GM21723 (cell line): ENCODE results near the gene IL17REL.
"Not testable (repeated sequence)": the region's sequence is repeated elsewhere in the genome, so short reads cannot be mapped to it uniquely, and the experiment has no call there.

Experiments
- ATAC-seq: cut with Tn5 transposase; IDR thresholded peaks from one replicate; pipeline ENCODE4 v1.9.1; 2021; ENCODE audit warnings: mild to moderate bottlenecking, moderate library complexity; ENCODE audit not compliant: unreplicated experiment

IL17REL gene

DNA sequence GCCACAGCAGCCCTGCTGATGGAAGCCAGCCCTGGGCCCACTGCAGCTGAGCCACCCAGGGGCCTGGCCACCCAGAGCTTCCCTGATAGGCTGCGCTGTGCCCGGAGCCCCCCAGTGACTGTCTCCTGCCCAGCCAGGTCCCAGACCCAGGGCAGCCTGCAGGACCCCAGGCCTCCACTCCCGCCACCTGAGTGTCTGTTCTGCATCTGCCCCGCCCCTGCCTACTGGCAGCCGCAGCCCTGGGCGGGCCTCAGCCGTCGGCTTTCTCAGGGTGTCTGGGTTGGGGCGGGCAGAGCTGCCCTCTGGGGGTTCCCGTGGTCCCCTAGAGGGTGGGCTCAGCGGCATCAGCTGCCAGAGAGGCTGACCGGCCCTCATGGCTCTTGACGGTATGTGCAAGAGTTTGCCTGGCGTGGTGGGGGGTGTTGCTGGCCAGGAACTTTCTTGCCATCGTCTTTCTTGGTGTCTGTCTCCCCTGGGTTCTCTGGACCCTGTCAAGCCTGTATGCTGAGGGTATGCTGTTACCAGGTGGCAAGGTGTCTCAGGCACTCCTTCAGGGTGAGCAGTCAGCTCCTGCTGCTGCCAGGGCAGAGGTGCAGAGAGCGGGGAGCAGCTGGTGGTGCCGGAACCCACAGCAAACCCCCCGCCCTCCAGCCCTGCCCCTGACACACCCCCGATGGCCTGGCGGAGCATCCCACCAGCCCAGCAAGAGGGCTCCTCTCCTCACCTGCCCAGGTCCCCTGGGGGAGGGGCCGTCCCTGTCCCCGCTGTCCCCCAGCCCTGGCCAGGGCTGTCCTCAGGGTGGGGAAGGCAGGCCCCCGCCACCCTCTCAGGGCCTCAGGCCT is 64.2 kb downstream of the IL17REL start:
- ATAC-seq, result no peak

DNA sequence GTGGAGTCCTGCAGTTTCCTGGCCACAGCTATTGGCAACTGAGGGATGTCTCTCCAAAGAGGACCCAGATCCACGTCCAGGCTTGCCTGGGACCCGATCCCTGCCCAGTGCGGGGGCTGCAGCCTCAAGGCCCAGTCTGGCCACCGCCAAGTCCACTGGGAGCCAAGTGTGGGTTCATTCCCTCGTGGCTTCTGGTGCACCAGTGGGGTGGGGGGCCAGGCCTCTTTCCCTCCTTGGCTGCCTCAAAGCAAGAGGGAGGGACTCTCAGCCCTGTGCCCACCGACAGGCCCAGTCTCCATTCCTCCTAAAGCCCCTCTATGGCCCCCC is 65.3 kb downstream of the IL17REL start:
- no peak for ATAC-seq

DNA sequence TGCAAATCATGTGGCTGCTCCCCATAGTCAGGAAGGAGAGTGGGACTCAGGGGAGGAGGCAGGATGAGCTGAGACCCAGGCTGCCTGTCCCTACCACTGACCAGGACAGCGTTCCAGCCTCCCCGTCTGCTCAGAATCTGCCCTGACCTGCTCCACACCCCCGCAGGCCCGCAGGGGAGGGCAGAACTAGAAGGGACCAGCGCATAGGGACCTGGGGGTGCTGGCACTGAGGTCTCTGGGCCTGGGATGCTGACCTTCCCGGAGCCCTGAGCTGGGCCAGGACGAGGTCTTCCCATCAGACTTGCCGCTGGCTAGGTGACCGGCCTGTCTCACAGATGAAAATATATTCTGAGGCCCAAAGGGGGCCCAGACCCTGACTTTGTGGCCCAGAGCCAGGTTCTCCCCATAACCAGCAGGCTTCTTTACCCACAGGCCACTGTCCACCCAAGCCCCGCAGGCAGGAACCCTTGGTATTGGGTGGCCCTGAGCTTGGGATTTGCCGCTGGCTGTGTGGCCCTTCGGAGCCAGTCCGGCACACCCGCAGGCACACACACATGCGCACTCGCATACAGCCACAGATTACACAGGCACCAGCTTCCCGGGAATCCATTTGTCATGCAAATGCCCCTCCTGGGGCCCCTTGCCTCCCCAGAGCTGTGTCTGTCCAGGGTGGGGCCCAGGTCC is 65.8 kb downstream of the IL17REL start:
- no peak for ATAC-seq

DNA sequence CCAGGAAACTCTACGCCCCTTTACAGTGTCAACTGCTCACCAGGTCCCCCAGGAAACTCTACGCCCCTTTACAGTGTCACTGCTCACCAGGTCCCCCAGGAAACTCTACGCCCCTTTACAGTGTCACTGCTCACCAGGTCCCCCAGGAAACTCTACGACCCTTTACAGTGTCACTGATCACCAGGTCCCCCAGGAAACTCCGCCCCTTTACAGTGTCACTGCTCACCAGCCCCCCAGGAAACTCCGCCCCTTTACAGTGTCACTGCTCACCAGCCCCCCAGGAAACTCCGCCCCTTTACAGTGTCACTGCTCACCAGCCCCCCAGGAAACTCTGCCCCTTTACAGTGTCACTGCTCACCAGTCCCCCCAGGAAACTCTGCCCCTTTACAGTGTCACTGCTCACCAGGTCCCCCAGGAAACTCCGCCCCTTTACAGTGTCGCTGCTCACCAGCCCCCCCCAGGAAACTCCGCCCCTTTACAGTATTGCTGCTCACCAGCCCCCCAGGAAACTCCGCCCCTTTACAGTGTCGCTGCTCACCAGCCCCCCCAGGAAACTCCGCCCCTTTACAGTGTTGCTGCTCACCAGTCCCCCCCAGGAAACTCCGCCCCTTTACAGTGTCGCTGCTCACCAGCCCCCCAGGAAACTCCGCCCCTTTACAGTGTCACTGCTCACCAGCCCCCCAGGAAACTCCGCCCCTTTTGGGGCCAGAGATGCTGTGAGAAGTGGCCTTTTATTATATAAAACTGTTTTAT is 67.3 kb downstream of the IL17REL start:
- ATAC-seq, result not testable (repeated sequence)
